GM23338 (cell line): ENCODE measurements around the gene USP27X. TPM values are rescaled to one million over a fixed set of nuclear protein-coding genes. Genes with fewer than 3 reads are reported as not detected.
A peak's percentile ranks its signal among the peaks of the same experiment; 100 is the strongest.

ENCODE experiments used
- ATAC-seq: fragments of 200-7000 bp; cut with Tn5 transposase; 3 replicates; pipeline ENCODE4 v1.9.1; 2020
- DNase-seq: peaks from one replicate; pipeline ENCODE4 v3.0.0-alpha.2; 2015; ENCODE audit warnings: low spot score
- H2AFZ ChIP-seq: fragments of 200-600 bp; sonication (generic); 2 replicates; pipeline ENCODE4 v1.8.0; 2016; ENCODE audit warnings: antibody characterized with exemption, mild to moderate bottlenecking, moderate library complexity
- H3F3A ChIP-seq: fragments of 200-600 bp; sonication (generic); replicated peaks from 2 replicates; pipeline ENCODE4 v1.8.0; 2017; ENCODE audit warnings: antibody characterized with exemption, mixed run types, low read depth
- H3K27ac ChIP-seq: fragments of 200-600 bp; sonication (generic); 2 replicates; pipeline ENCODE4 v1.6.1; 2016; ENCODE audit warnings: low read depth
- H3K27me3 ChIP-seq: fragments of 200-600 bp; sonication (generic); 2 replicates; pipeline ENCODE4 v1.8.0; 2016; ENCODE audit warnings: mild to moderate bottlenecking, mixed run types, moderate library complexity; ENCODE audit not compliant: insufficient read depth
- H3K36me3 ChIP-seq: fragments of 200-600 bp; sonication (generic); 2 replicates; pipeline ENCODE4 v1.8.0; 2016; ENCODE audit warnings: mild to moderate bottlenecking; ENCODE audit not compliant: insufficient read depth
- H3K4me1 ChIP-seq: fragments of 200-600 bp; sonication (generic); 2 replicates; pipeline ENCODE4 v1.8.0; 2016; ENCODE audit warnings: mild to moderate bottlenecking, moderate library complexity; ENCODE audit not compliant: insufficient read depth
- H3K4me2 ChIP-seq: fragments of 200-600 bp; sonication (generic); 2 replicates; pipeline ENCODE4 v1.7.1; 2017; ENCODE audit warnings: mixed run types
- H3K4me3 ChIP-seq: fragments of 200-600 bp; sonication (generic); 2 replicates; pipeline ENCODE4 v1.6.1; 2016; ENCODE audit warnings: mixed run types
- H3K79me2 ChIP-seq: fragments of 200-600 bp; sonication (generic); replicated peaks from 2 replicates; pipeline ENCODE4 v1.8.0; 2017; ENCODE audit warnings: mild to moderate bottlenecking; ENCODE audit not compliant: insufficient read depth
- H3K9me2 ChIP-seq: fragments of 200-600 bp; sonication (generic); 2 replicates; pipeline ENCODE4 v1.8.0; 2017; ENCODE audit not compliant: insufficient read depth
- H4K20me1 ChIP-seq: fragments of 200-600 bp; sonication (generic); replicated peaks from 2 replicates; pipeline ENCODE4 v1.8.0; 2017; ENCODE audit warnings: mild to moderate bottlenecking; ENCODE audit not compliant: insufficient read depth
- H3K27ac Mint-ChIP-seq: 2 replicates; pipeline ENCODE4 v1.8.0; 2020; ENCODE audit warnings: inconsistent platforms, mild to moderate bottlenecking, moderate library complexity, mixed read lengths
- H3K27me3 Mint-ChIP-seq: 3 replicates; pipeline ENCODE4 v1.8.0; 2022; ENCODE audit warnings: low read depth, mild to moderate bottlenecking, moderate library complexity, mixed read lengths, inconsistent platforms; ENCODE audit not compliant: insufficient read depth, poor library complexity
- H3K36me3 Mint-ChIP-seq: 3 replicates; pipeline ENCODE4 v1.8.0; 2021; ENCODE audit warnings: low read depth, mild to moderate bottlenecking, inconsistent platforms, moderate library complexity, mixed read lengths
- H3K4me1 Mint-ChIP-seq: 3 replicates; pipeline ENCODE4 v1.8.0; 2020; ENCODE audit warnings: mild to moderate bottlenecking, inconsistent platforms, mixed read lengths
- H3K4me3 Mint-ChIP-seq: 3 replicates; pipeline ENCODE4 v1.8.0; 2021; ENCODE audit warnings: moderate library complexity, mild to moderate bottlenecking, inconsistent platforms, mixed read lengths
- H3K9me3 Mint-ChIP-seq: 3 replicates; pipeline ENCODE4 v1.8.0; 2020; ENCODE audit warnings: moderate library complexity, mild to moderate bottlenecking, inconsistent platforms, mixed read lengths
- CREB1 ChIP-seq: fragments of 250-450 bp; sonication (Bioruptor Pico); IDR thresholded peaks from 2 replicates; pipeline ENCODE4 v1.5.0; 2020; ENCODE audit warnings: low read depth, mild to moderate bottlenecking, moderate library complexity
- EZH2phosphoT487 ChIP-seq: fragments of 200-600 bp; sonication (generic); IDR thresholded peaks from one replicate; pipeline ENCODE4 v1.8.1; 2018; ENCODE audit warnings: antibody characterized with exemption; ENCODE audit not compliant: unreplicated experiment
- JUNB ChIP-seq: IDR thresholded peaks from one replicate; pipeline ENCODE4 v1.6.1; 2016; ENCODE audit warnings: antibody characterized with exemption; ENCODE audit not compliant: unreplicated experiment
- NANOG ChIP-seq: IDR thresholded peaks from 2 replicates; pipeline ENCODE4 v1.6.1; 2016; ENCODE audit warnings: antibody characterized with exemption, borderline replicate concordance
- STAT1 ChIP-seq: IDR thresholded peaks from one replicate; pipeline ENCODE4 v1.6.1; 2016; ENCODE audit warnings: antibody characterized with exemption; ENCODE audit not compliant: unreplicated experiment
- ZNF114 ChIP-seq: fragments of 250-450 bp; sonication (Bioruptor Pico); IDR thresholded peaks from 2 replicates; pipeline ENCODE4 v1.5.0; 2020; ENCODE audit warnings: mild to moderate bottlenecking, moderate library complexity
- ZNF331 ChIP-seq: fragments of 250-450 bp; sonication (Bioruptor Pico); IDR thresholded peaks from 2 replicates; pipeline ENCODE4 v1.5.0; 2020; ENCODE audit warnings: low read depth, mild to moderate bottlenecking, moderate library complexity
- polyA plus RNA-seq: library from polyadenylated mRNA; unstranded; fragments of >200 nt; fragmentation: Nextera tagmentation; extraction: Ambion mirVana; gene quantifications from 2 replicates; pipeline ENCODE4 v1.2.1, GENCODE V29; 2016
- total RNA-seq: library from RNA; depleted of rRNA; stranded (reverse); fragments of >200 nt; shearing (Covaris generic); gene quantifications from 2 replicates; pipeline ENCODE4 v1.2.3, GENCODE V29; 2014
- TF ChIP-seq, protein P1 (sequence below): IDR thresholded peaks from one replicate; pipeline ENCODE4 v1.6.1; 2018; ENCODE audit warnings: antibody characterized with exemption; ENCODE audit not compliant: unreplicated experiment
- TF ChIP-seq, protein P2 (sequence below), 2 experiments: fragments of 200-600 bp in 1 of 2; sonication (generic) in 1 of 2; conservative IDR thresholded peaks; 2 replicates each; pipeline versions ENCODE4 v1.5.1 to v1.6.1; 2016 to 2017; ENCODE audit warnings: antibody characterized with exemption in 2 of 2, low read depth in 2 of 2, mild to moderate bottlenecking in 2 of 2, moderate library complexity in 1 of 2
- TF ChIP-seq, protein P3 (sequence below): fragments of 250-450 bp; sonication (Bioruptor Pico); IDR thresholded peaks from 2 replicates; pipeline ENCODE4 v1.5.0; 2020; ENCODE audit warnings: mild to moderate bottlenecking, moderate library complexity

The USP27X gene
- total and polyA plus RNA-seq, 2 experiments from 2014 or later: 1.1 to 5.0 TPM

DNA sequence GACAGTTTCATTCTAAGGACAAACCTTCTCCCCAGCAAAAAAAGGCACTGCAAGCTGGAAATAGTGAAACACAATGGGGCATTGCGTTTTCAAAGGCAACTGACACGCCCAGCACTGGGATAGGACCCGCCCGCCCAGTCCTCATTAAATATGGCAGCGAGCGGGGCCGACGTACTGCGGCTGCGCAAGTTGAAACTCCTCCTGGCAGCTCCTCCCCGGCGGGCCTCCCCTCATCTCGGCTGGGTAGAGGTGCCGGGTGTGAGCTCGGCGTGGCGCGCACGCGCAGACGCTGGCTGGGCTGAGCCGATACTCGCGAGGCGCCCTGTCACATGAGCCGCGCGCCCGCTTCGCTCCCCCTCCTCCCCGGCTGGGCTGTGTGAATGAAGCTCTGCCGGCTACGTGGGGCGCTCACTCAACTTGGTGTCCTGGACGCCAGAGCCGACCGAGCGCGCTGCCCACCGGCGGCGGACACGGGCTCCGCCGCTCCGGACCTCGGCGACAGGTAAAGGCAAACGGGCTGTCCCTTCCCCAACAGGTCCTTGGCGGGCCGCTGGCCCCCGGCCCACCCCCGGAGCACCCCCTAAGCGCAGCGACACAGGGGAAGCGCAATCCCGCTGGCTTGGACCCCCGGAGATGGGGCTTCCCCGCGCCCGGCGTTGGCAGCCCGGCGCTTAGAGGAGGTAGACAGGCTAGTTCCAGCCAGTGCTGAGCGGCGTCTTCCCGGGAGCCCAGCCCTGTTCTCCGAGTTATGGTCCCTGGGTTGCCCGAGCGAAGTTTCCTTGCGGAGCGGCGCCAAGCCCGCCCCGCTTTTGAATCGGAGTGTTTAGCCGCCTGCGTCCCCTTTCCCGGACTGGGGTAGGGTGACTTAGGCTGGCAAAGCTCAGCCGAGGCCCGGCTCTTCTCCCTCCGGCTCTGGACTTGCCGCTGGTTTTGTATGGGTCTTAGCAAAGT is 43.3 kb downstream of the USP27X start, which contains the start of gene CLCN5:
TSS of gene CLCN5 (plus strand) at position 306 of the 951 bp plus-strand sequence. CDS start 2,703 bp downstream, outside the sequence.
- peaks cover 18% of the 10 kb centered on the region for H3K27me3 ChIP-seq
- no peaks in the 10 kb centered on the region; the same call in none of the 2 replicates for H3K4me1 ChIP-seq
- H3K36me3 Mint-ChIP-seq: peaks cover 2% of the 10 kb centered on the region; the same call in 1 of the 3 replicates
- H3K79me2 ChIP-seq: no peaks in the 10 kb centered on the region
- H3K36me3 ChIP-seq: no peaks in the 10 kb centered on the region
- 0 out of 2 replicates have a peak within 1 kb of the TSS, but pooled peaks have one; percentile 59 for H2AFZ ChIP-seq
- no peaks in the 10 kb centered on the region for H3F3A ChIP-seq
- H3K4me1 Mint-ChIP-seq: peaks cover 20% of the 10 kb centered on the region
- no peaks in the 10 kb centered on the region for H4K20me1 ChIP-seq
- H3K4me3 ChIP-seq: peak within 1 kb of the TSS; percentile 63
- H3K27ac Mint-ChIP-seq: peak within 1 kb of the TSS; percentile 81
- DNase-seq (peak; percentile 91), ATAC-seq (peak; percentile 91)
- H3K27ac ChIP-seq: no peak within 1 kb of the TSS
- TF ChIP-seq STAT1 (no peak), CREB1 (no peak), NANOG (no peak), EZH2phosphoT487 (no peak), JUNB (no peak), ZNF331 (CRISPR knock-in tag) (no peak), ZNF114 (CRISPR knock-in tag) (no peak)
- TF ChIP-seq, protein P1, sequence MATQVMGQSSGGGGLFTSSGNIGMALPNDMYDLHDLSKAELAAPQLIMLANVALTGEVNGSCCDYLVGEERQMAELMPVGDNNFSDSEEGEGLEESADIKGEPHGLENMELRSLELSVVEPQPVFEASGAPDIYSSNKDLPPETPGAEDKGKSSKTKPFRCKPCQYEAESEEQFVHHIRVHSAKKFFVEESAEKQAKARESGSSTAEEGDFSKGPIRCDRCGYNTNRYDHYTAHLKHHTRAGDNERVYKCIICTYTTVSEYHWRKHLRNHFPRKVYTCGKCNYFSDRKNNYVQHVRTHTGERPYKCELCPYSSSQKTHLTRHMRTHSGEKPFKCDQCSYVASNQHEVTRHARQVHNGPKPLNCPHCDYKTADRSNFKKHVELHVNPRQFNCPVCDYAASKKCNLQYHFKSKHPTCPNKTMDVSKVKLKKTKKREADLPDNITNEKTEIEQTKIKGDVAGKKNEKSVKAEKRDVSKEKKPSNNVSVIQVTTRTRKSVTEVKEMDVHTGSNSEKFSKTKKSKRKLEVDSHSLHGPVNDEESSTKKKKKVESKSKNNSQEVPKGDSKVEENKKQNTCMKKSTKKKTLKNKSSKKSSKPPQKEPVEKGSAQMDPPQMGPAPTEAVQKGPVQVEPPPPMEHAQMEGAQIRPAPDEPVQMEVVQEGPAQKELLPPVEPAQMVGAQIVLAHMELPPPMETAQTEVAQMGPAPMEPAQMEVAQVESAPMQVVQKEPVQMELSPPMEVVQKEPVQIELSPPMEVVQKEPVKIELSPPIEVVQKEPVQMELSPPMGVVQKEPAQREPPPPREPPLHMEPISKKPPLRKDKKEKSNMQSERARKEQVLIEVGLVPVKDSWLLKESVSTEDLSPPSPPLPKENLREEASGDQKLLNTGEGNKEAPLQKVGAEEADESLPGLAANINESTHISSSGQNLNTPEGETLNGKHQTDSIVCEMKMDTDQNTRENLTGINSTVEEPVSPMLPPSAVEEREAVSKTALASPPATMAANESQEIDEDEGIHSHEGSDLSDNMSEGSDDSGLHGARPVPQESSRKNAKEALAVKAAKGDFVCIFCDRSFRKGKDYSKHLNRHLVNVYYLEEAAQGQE: no peak
- TF ChIP-seq, protein P2, sequence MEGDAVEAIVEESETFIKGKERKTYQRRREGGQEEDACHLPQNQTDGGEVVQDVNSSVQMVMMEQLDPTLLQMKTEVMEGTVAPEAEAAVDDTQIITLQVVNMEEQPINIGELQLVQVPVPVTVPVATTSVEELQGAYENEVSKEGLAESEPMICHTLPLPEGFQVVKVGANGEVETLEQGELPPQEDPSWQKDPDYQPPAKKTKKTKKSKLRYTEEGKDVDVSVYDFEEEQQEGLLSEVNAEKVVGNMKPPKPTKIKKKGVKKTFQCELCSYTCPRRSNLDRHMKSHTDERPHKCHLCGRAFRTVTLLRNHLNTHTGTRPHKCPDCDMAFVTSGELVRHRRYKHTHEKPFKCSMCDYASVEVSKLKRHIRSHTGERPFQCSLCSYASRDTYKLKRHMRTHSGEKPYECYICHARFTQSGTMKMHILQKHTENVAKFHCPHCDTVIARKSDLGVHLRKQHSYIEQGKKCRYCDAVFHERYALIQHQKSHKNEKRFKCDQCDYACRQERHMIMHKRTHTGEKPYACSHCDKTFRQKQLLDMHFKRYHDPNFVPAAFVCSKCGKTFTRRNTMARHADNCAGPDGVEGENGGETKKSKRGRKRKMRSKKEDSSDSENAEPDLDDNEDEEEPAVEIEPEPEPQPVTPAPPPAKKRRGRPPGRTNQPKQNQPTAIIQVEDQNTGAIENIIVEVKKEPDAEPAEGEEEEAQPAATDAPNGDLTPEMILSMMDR (conservative IDR thresholded peaks at IDR 0.05; ENCODE audit: low read depth in 2 of 2): no peak
- TF ChIP-seq, protein P3, sequence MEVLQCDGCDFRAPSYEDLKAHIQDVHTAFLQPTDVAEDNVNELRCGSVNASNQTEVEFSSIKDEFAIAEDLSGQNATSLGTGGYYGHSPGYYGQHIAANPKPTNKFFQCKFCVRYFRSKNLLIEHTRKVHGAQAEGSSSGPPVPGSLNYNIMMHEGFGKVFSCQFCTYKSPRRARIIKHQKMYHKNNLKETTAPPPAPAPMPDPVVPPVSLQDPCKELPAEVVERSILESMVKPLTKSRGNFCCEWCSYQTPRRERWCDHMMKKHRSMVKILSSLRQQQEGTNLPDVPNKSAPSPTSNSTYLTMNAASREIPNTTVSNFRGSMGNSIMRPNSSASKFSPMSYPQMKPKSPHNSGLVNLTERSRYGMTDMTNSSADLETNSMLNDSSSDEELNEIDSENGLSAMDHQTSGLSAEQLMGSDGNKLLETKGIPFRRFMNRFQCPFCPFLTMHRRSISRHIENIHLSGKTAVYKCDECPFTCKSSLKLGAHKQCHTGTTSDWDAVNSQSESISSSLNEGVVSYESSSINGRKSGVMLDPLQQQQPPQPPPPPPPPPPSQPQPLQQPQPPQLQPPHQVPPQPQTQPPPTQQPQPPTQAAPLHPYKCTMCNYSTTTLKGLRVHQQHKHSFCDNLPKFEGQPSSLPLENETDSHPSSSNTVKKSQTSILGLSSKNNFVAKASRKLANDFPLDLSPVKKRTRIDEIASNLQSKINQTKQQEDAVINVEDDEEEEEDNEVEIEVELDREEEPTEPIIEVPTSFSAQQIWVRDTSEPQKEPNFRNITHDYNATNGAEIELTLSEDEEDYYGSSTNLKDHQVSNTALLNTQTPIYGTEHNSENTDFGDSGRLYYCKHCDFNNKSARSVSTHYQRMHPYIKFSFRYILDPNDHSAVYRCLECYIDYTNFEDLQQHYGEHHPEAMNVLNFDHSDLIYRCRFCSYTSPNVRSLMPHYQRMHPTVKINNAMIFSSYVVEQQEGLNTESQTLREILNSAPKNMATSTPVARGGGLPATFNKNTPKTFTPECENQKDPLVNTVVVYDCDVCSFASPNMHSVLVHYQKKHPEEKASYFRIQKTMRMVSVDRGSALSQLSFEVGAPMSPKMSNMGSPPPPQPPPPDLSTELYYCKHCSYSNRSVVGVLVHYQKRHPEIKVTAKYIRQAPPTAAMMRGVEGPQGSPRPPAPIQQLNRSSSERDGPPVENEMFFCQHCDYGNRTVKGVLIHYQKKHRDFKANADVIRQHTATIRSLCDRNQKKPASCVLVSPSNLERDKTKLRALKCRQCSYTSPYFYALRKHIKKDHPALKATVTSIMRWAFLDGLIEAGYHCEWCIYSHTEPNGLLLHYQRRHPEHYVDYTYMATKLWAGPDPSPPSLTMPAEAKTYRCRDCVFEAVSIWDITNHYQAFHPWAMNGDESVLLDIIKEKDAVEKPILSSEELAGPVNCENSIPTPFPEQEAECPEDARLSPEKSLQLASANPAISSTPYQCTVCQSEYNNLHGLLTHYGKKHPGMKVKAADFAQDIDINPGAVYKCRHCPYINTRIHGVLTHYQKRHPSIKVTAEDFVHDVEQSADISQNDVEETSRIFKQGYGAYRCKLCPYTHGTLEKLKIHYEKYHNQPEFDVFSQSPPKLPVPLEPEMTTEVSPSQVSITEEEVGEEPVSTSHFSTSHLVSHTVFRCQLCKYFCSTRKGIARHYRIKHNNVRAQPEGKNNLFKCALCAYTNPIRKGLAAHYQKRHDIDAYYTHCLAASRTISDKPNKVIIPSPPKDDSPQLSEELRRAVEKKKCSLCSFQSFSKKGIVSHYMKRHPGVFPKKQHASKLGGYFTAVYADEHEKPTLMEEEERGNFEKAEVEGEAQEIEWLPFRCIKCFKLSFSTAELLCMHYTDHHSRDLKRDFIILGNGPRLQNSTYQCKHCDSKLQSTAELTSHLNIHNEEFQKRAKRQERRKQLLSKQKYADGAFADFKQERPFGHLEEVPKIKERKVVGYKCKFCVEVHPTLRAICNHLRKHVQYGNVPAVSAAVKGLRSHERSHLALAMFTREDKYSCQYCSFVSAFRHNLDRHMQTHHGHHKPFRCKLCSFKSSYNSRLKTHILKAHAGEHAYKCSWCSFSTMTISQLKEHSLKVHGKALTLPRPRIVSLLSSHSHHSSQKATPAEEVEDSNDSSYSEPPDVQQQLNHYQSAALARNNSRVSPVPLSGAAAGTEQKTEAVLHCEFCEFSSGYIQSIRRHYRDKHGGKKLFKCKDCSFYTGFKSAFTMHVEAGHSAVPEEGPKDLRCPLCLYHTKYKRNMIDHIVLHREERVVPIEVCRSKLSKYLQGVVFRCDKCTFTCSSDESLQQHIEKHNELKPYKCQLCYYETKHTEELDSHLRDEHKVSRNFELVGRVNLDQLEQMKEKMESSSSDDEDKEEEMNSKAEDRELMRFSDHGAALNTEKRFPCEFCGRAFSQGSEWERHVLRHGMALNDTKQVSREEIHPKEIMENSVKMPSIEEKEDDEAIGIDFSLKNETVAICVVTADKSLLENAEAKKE: no peak
- no peaks in the 10 kb centered on the region for H3K9me2 ChIP-seq
- no peaks in the 10 kb centered on the region for H3K9me3 Mint-ChIP-seq
- H3K4me3 Mint-ChIP-seq: peak within 1 kb of the TSS; percentile 80
- peaks cover 4% of the 10 kb centered on the region for H3K27me3 Mint-ChIP-seq
- H3K4me2 ChIP-seq: peak within 1 kb of the TSS; percentile 86
